K562 (cell line): ENCODE data around the gene KCNK4. TPM values are rescaled to one million over a fixed set of nuclear protein-coding genes. Genes with fewer than 3 reads are reported as not detected.

Experiments
- BACH1 ChIP-seq: fragments of 200-800 bp; sonication (Bioruptor generic); IDR thresholded peaks from 2 replicates; pipeline ENCODE4 v1.6.1; 2016; ENCODE audit warnings: missing genetic modification characterization, missing compliant biosample characterization
- CAMTA2 ChIP-seq: fragments of 250-450 bp; sonication (Bioruptor Pico); conservative IDR thresholded peaks from 2 replicates; pipeline ENCODE4 v1.5.1; 2022
- CREB1 ChIP-seq, 2 experiments: sonication (generic) in 1 of 2; formaldehyde crosslinking in 1 of 2; IDR thresholded peaks; 2 replicates each; pipeline versions ENCODE4 v1.6.1 to v1.8.0; 2012 to 2022; ENCODE audit warnings: inconsistent platforms in 1 of 2, mild to moderate bottlenecking in 1 of 2, missing genetic modification reagents in 1 of 2, moderate library complexity in 1 of 2
- E2F3 ChIP-seq: fragments of 250-450 bp; sonication (Bioruptor Pico); IDR thresholded peaks from 2 replicates; pipeline ENCODE4 v1.4.0; 2020; ENCODE audit warnings: mild to moderate bottlenecking
- ERF ChIP-seq: fragments of 450-650 bp; formaldehyde crosslinking; IDR thresholded peaks from 2 replicates; pipeline ENCODE4 v1.4.0; 2020; ENCODE audit warnings: mild to moderate bottlenecking, mixed read lengths
- HIVEP1 ChIP-seq: fragments of 250-450 bp; sonication (Bioruptor Pico); IDR thresholded peaks from 2 replicates; pipeline ENCODE4 v1.4.0; 2020; ENCODE audit warnings: mild to moderate bottlenecking
- HMG20B ChIP-seq: fragments of 250-450 bp; sonication (Bioruptor Pico); IDR thresholded peaks from 2 replicates; pipeline ENCODE4 v1.5.0; 2021; ENCODE audit warnings: mild to moderate bottlenecking
- KLF16 ChIP-seq: IDR thresholded peaks from 2 replicates; pipeline ENCODE4 v1.6.1; 2016; ENCODE audit warnings: antibody characterized with exemption
- NFYB ChIP-seq: IDR thresholded peaks from 2 replicates; pipeline ENCODE4 v1.6.1; 2011; ENCODE audit warnings: mild to moderate bottlenecking, moderate library complexity; ENCODE audit not compliant: insufficient read length; ENCODE audit errors: extremely low read depth
- NUFIP1 ChIP-seq: fragments of 450-650 bp; IDR thresholded peaks from 2 replicates; pipeline ENCODE4 v1.6.1; 2018; ENCODE audit not compliant: partially characterized antibody
- PHF21A ChIP-seq: fragments of 450-650 bp; IDR thresholded peaks from 2 replicates; pipeline ENCODE4 v1.6.1; 2017; ENCODE audit warnings: low read depth, borderline replicate concordance
- POLR2G ChIP-seq: fragments of 200-400 bp; formaldehyde crosslinking; IDR thresholded peaks from 2 replicates; pipeline ENCODE4 v1.6.1; 2017; ENCODE audit warnings: low read depth, mild to moderate bottlenecking, antibody characterized with exemption, low read length, moderate library complexity
- POU5F1 ChIP-seq: fragments of 150-350 bp; IDR thresholded peaks from 2 replicates; pipeline ENCODE4 v1.6.1; 2014; ENCODE audit warnings: borderline replicate concordance, low read length, low read depth, mild to moderate bottlenecking; ENCODE audit not compliant: partially characterized antibody
- PRMT5 ChIP-seq: sonication (generic); formaldehyde crosslinking; IDR thresholded peaks from 2 replicates; pipeline ENCODE4 v1.5.0; 2020; ENCODE audit warnings: missing genetic modification reagents
- RBM14 ChIP-seq: fragments of 200-400 bp; formaldehyde crosslinking; IDR thresholded peaks from 2 replicates; pipeline ENCODE4 v1.6.1; 2018; ENCODE audit warnings: low read depth, mild to moderate bottlenecking, low read length, moderate library complexity, borderline replicate concordance; ENCODE audit not compliant: insufficient read depth
- RBM17 ChIP-seq: fragments of 200-400 bp; formaldehyde crosslinking; IDR thresholded peaks from 2 replicates; pipeline ENCODE4 v1.6.1; 2017; ENCODE audit warnings: low read depth, mild to moderate bottlenecking, low read length, borderline replicate concordance
- SP2 ChIP-seq: IDR thresholded peaks from 2 replicates; pipeline ENCODE4 v1.6.1; 2011; ENCODE audit warnings: mild to moderate bottlenecking, low read depth, low read length, moderate library complexity; ENCODE audit not compliant: poor library complexity, severe bottlenecking; ENCODE audit errors: extremely low read depth
- SRSF1 ChIP-seq: fragments of 200-400 bp; formaldehyde crosslinking; IDR thresholded peaks from 2 replicates; pipeline ENCODE4 v1.6.1; 2017; ENCODE audit warnings: mild to moderate bottlenecking, low read depth, low read length, moderate library complexity
- ZNF174 ChIP-seq: fragments of 250-450 bp; sonication (Bioruptor Pico); IDR thresholded peaks from 2 replicates; pipeline ENCODE4 v1.4.0; 2020; ENCODE audit warnings: mild to moderate bottlenecking
- ZNF444 ChIP-seq: fragments of 250-450 bp; sonication (Bioruptor Pico); IDR thresholded peaks from 2 replicates; pipeline ENCODE4 v1.4.0; 2020; ENCODE audit warnings: mild to moderate bottlenecking, moderate library complexity
- ZNF583 ChIP-seq: fragments of 250-450 bp; sonication (Bioruptor Pico); IDR thresholded peaks from 2 replicates; pipeline ENCODE4 v1.4.0; 2020
- ZNF75A ChIP-seq: fragments of 450-650 bp; formaldehyde crosslinking; IDR thresholded peaks from 2 replicates; pipeline ENCODE4 v1.4.0; 2020; ENCODE audit warnings: mild to moderate bottlenecking
- polyA plus RNA-seq, 8 experiments: library from polyadenylated mRNA; depleted of rRNA in 4 of 8; stranded (reverse) in 5 of 8; unstranded in 3 of 8; fragments of >200 nt; fragmentation: Nextera tagmentation in 2 of 8; fragmentation: Illumina TruSeq in 1 of 8; extraction: Ambion mirVana in 2 of 8; extraction: Trizol in 1 of 8; gene quantifications; 2 replicates each; pipeline versions ENCODE4 v1.2.1 to v1.2.3, GENCODE V29; 2011 to 2014; ENCODE audit warnings: inconsistent platforms in 1 of 8, missing spikeins in 1 of 8
- total RNA-seq, 7 experiments: library from RNA; depleted of rRNA in 6 of 7; stranded (reverse); fragments of >200 nt in 6 of 7; fragmentation: Illumina TruSeq in 2 of 7; extraction: Trizol in 2 of 7; gene quantifications; 2 replicates each; pipeline versions ENCODE4 v1.2.1 to v1.2.3, GENCODE V29; 2011 to 2021; ENCODE audit warnings: low replicate concordance in 1 of 7
- TF ChIP-seq, protein P1 (sequence below): fragments of 450-650 bp; IDR thresholded peaks from 2 replicates; pipeline ENCODE4 v1.6.1; 2016; ENCODE audit warnings: mild to moderate bottlenecking
- TF ChIP-seq, protein P2 (sequence below): fragments of 450-650 bp; IDR thresholded peaks from 2 replicates; pipeline ENCODE4 v1.6.1; 2018; ENCODE audit warnings: mild to moderate bottlenecking, low read depth; ENCODE audit not compliant: partially characterized antibody
- TF ChIP-seq, protein P3 (sequence below): sonication (generic); formaldehyde crosslinking; IDR thresholded peaks from 2 replicates; pipeline ENCODE4 v1.8.0; 2022; ENCODE audit warnings: mild to moderate bottlenecking, missing genetic modification reagents

The KCNK4 gene
- total and polyA plus RNA-seq, 9 of the 15 experiments (the other 6 are each of a cell fraction or from before 2014, with no cell fraction given): not detected

DNA sequence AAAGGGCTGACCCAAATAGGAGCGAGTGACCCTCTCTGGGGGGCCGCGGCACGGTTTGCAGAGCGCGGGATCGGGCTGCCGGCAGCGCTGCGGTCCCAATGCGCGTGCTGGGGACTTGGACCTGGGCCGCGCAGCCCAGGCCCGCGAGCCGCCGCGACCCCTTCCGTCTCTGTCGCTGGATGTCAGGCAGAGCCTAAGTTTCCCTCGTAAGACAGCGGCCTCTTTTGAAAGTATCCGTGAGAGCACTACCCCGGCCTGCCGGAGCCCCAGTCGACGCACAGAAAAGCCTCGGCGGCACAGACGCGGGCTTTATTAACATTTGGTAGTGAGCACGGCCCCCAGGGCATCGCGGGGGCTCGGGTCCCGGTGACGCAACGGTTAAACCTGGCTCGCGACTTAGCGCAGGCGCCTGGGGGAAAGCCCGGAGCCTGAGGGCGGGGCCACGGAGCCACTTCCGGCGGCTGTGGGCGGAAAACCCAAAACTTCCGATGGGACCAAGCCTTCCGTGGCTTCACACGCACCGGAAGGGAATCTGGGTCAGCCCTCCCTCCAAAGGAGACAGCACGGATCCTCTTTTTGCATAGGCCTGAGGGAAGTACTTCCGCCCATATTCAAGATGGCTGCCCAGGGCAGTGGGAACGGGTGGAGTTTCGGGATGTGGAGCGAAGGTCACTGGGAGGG lies 21.4 kb upstream of the KCNK4 start (continued):
- TF ChIP-seq, protein P1, sequence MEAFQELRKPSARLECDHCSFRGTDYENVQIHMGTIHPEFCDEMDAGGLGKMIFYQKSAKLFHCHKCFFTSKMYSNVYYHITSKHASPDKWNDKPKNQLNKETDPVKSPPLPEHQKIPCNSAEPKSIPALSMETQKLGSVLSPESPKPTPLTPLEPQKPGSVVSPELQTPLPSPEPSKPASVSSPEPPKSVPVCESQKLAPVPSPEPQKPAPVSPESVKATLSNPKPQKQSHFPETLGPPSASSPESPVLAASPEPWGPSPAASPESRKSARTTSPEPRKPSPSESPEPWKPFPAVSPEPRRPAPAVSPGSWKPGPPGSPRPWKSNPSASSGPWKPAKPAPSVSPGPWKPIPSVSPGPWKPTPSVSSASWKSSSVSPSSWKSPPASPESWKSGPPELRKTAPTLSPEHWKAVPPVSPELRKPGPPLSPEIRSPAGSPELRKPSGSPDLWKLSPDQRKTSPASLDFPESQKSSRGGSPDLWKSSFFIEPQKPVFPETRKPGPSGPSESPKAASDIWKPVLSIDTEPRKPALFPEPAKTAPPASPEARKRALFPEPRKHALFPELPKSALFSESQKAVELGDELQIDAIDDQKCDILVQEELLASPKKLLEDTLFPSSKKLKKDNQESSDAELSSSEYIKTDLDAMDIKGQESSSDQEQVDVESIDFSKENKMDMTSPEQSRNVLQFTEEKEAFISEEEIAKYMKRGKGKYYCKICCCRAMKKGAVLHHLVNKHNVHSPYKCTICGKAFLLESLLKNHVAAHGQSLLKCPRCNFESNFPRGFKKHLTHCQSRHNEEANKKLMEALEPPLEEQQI: no peak
- TF ChIP-seq SRSF1 (peak; percentile 76; the same call in 1 of the 2 replicates), NFYB (no peak), NUFIP1 (no peak), CREB1 (IDR thresholded peaks at IDR 0.05) (peak; percentile 59), CREB1 (CRISPR knock-in tag; IDR thresholded peaks at IDR 0.05) (peak; percentile 74; the same call in 1 of the 2 replicates), ZNF174 (no peak), BACH1 (tag) (no peak), PRMT5 (no peak), ZNF444 (no peak; the same call in 1 of the 2 replicates), ERF (peak; percentile 74), RBM14 (no peak), SP2 (peak; percentile 14), HMG20B (CRISPR knock-in tag) (no peak), ZNF75A (no peak), ZNF583 (CRISPR knock-in tag) (peak; percentile 44; the same call in 1 of the 2 replicates), HIVEP1 (no peak), POU5F1 (peak; percentile 88), CAMTA2 (CRISPR knock-in tag) (peak; percentile 86; the same call in 1 of the 2 replicates), RBM17 (no peak), KLF16 (no peak), POLR2G (peak; percentile 91), E2F3 (peak; percentile 73; the same call in 1 of the 2 replicates), PHF21A (no peak)
- TF ChIP-seq, protein P2, sequence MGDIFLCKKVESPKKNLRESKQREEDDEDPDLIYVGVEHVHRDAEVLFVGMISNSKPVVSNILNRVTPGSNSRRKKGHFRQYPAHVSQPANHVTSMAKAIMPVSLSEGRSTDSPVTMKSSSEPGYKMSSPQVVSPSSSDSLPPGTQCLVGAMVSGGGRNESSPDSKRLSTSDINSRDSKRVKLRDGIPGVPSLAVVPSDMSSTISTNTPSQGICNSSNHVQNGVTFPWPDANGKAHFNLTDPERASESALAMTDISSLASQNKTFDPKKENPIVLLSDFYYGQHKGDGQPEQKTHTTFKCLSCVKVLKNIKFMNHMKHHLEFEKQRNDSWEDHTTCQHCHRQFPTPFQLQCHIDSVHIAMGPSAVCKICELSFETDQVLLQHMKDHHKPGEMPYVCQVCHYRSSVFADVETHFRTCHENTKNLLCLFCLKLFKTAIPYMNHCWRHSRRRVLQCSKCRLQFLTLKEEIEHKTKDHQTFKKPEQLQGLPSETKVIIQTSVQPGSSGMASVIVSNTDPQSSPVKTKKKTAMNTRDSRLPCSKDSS: no peak
- TF ChIP-seq, protein P3, sequence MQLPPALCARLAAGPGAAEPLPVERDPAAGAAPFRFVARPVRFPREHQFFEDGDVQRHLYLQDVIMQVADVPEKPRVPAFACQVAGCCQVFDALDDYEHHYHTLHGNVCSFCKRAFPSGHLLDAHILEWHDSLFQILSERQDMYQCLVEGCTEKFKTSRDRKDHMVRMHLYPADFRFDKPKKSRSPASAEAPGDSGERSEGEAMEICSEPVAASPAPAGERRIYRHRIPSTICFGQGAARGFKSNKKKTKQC (CRISPR knock-in tag): peak; percentile 66; the same call in 1 of the 2 replicates
